ENCODE measurements around the gene XIST.

- TF ChIP-seq CTCF (IDR thresholded peaks at IDR 0.05): no peak
- no peak for TF ChIP-seq POLR2A (IDR thresholded peaks at IDR 0.05)
Observed at GRCh38 chrX:73863268-73863667, 10.8 kb upstream of the XIST start.

Measured in lower leg skin (tissue), 3 donors.